GM23338 (cell line): Measurements from ENCODE around the gene ACVRL1.

Source experiments
- CTCF ChIP-seq, 2 experiments: fragments of 200-600 bp in 1 of 2; sonication (generic) in 1 of 2; conservative IDR thresholded peaks; 2 replicates each; pipeline versions ENCODE4 v1.5.1 to v1.6.1; 2016 to 2017; ENCODE audit warnings: antibody characterized with exemption in 2 of 2, low read depth in 2 of 2, mild to moderate bottlenecking in 2 of 2, moderate library complexity in 1 of 2
- NANOG ChIP-seq: IDR thresholded peaks from 2 replicates; pipeline ENCODE4 v1.6.1; 2016; ENCODE audit warnings: antibody characterized with exemption, borderline replicate concordance

DNA sequence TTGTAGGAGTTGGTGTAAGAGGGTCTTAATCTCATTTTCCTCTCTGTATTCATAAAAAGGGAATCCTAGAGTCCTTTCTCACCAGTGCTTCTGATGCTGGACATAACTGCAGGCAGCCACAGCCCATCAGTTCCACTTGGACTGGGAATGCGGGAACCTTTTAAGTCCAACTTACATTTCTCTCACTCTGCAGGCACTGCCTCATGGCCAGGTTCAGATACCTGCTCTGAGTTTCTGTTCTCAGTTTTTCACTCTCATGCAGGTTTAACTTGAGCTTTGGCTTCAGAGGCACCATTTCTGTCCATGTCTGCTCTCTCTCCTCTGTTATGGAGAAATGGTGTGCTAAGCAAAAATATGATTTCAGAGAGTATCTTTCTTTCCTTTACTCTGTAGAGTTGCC is 48.4 kb downstream of the ACVRL1 start:
- no peak for TF ChIP-seq NANOG
- no peak for TF ChIP-seq CTCF (conservative IDR thresholded peaks at IDR 0.05; ENCODE audit: low read depth in 2 of 2)
